HepG2 (cell line): Measurements from ENCODE around the gene LGR6. TPM values are rescaled to one million over a fixed set of nuclear protein-coding genes. Genes with fewer than 3 reads are reported as not detected.

ENCODE experiments used
- ATAC-seq: fragments of 200-7000 bp; cut with Tn5 transposase; 3 replicates; pipeline ENCODE4 v1.9.1; 2020; ENCODE audit warnings: mild to moderate bottlenecking, moderate library complexity
- BruUV-seq: library from RNA; stranded (reverse); fragments of 400-500 nt; replicated peaks from 2 replicates; lab custom pipeline; 2021; lab: Mats Ljungman, UMichigan
- CTCF ChIA-PET: fragments of 300-600 bp; formaldehyde crosslinking; extraction: SDS; loops from one replicate; lab custom pipeline; 2021; ENCODE audit warnings: low total read pairs, inconsistent platforms, low intra/inter-chr PET ratio; lab: Yijun Ruan, JAX
- POLR2A ChIA-PET: fragments of 350-600 bp; sonication (Branson Sonifier 250); formaldehyde crosslinking; loops from one replicate; lab custom pipeline; 2020; ENCODE audit warnings: antibody characterized with exemption, inconsistent platforms; lab: Yijun Ruan, JAX
- DNase-seq: peaks from one replicate; pipeline ENCODE4 v3.0.0-alpha.2; 2015; ENCODE audit warnings: low spot score
- FAIRE-seq: peaks from 3 replicates; lab custom pipeline; 2011; peaks lifted over from hg19 to GRCh38; lab: Jason Lieb, UNC
- H2AFZ ChIP-seq: one replicate; pipeline ENCODE4 v1.6.1; 2011; ENCODE audit warnings: low read length, inconsistent platforms
- H3K27ac ChIP-seq: fragments of 300-600 bp; 3 replicates; pipeline ENCODE4 v1.8.0; 2011; ENCODE audit warnings: mixed run types, mild to moderate bottlenecking, mixed read lengths, low read length, inconsistent platforms; ENCODE audit not compliant: insufficient read depth; ENCODE audit errors: extremely low read length
- H3K27me3 ChIP-seq, 2 experiments: fragments of 200-600 bp in 1 of 2; 2 replicates in 1 of 2; 3 replicates in 1 of 2; pipeline versions ENCODE4 v1.6.0 to v1.8.0; 2011; ENCODE audit warnings: low read length in 2 of 2, mild to moderate bottlenecking in 2 of 2, moderate library complexity in 2 of 2, inconsistent platforms in 1 of 2; ENCODE audit not compliant: insufficient read depth in 2 of 2, control insufficient read depth in 1 of 2
- H3K36me3 ChIP-seq, 2 experiments: fragments of 200-600 bp in 1 of 2; replicated peaks in 1 of 2; 2 replicates in 1 of 2; 3 replicates in 1 of 2; pipeline versions ENCODE4 v1.5.1 to v1.8.0; 2011; ENCODE audit warnings: low read length in 2 of 2, inconsistent platforms in 1 of 2; ENCODE audit not compliant: insufficient read depth in 2 of 2, control insufficient read depth in 1 of 2
- H3K4me1 ChIP-seq: 2 replicates; pipeline ENCODE4 v1.5.1; 2012; ENCODE audit warnings: low read length, inconsistent platforms; ENCODE audit not compliant: insufficient read depth
- H3K4me2 ChIP-seq: 2 replicates; pipeline ENCODE4 v1.6.0; 2011; ENCODE audit warnings: low read depth, low read length, inconsistent platforms
- H3K4me3 ChIP-seq, 3 experiments: fragments of 200-600 bp in 1 of 3; sonication (generic), shearing (Covaris generic) in 1 of 3; replicated peaks in 1 of 3; 2 replicates each; pipeline ENCODE4 v1.5.1; 2011 to 2016; ENCODE audit warnings: low read length in 3 of 3, inconsistent platforms in 2 of 3, low read depth in 2 of 3, mild to moderate bottlenecking in 2 of 3, control low read depth in 1 of 3, mixed read lengths in 1 of 3; ENCODE audit not compliant: insufficient read depth in 1 of 3
- H3K79me2 ChIP-seq: one replicate; pipeline ENCODE4 v1.6.1; 2011; ENCODE audit warnings: low read length, inconsistent platforms; ENCODE audit not compliant: insufficient read depth
- H3K9ac ChIP-seq: 2 replicates; pipeline ENCODE4 v1.6.0; 2011; ENCODE audit warnings: mild to moderate bottlenecking, low read depth, low read length, inconsistent platforms; ENCODE audit not compliant: insufficient read depth
- H3K9me3 ChIP-seq: 2 replicates; pipeline ENCODE4 v1.5.1; 2012; ENCODE audit warnings: mild to moderate bottlenecking, low read length
- H4K20me1 ChIP-seq: 2 replicates; pipeline ENCODE4 v1.6.0; 2011; ENCODE audit warnings: inconsistent platforms, mild to moderate bottlenecking, low read length, moderate library complexity; ENCODE audit not compliant: insufficient read depth
- GATAD2A ChIP-seq: IDR thresholded peaks from 2 replicates; pipeline ENCODE4 v1.6.1; 2016
- HNRNPH1 ChIP-seq: fragments of 200-400 bp; formaldehyde crosslinking; optimal IDR thresholded peaks from 2 replicates; pipeline ENCODE3; 2017; ENCODE audit warnings: mild to moderate bottlenecking, low read depth, low read length
- IKZF4 ChIP-seq: sonication (generic); formaldehyde crosslinking; IDR thresholded peaks from 2 replicates; pipeline ENCODE4 v1.5.1; 2020; ENCODE audit warnings: borderline replicate concordance, mild to moderate bottlenecking, low read depth, missing genetic modification reagents; ENCODE audit errors: not compliant biosample characterization
- MXI1 ChIP-seq: IDR thresholded peaks from 3 replicates; pipeline ENCODE4 v1.6.1; 2012; ENCODE audit warnings: low read depth, low read length, inconsistent platforms, borderline replicate concordance
- SAP130 ChIP-seq: IDR thresholded peaks from 2 replicates; pipeline ENCODE4 v1.6.1; 2016; ENCODE audit warnings: low read depth
- STAG1 ChIP-seq: sonication (generic); formaldehyde crosslinking; IDR thresholded peaks from 2 replicates; pipeline ENCODE4 v1.4.0; 2020; ENCODE audit warnings: missing genetic modification reagents
- TSC22D2 ChIP-seq: sonication (generic); formaldehyde crosslinking; IDR thresholded peaks from 2 replicates; pipeline ENCODE4 v1.5.1; 2020; ENCODE audit warnings: missing genetic modification reagents, mild to moderate bottlenecking, borderline replicate concordance
- ZFY ChIP-seq: sonication (generic); formaldehyde crosslinking; IDR thresholded peaks from 2 replicates; pipeline ENCODE4 v1.4.0; 2020; ENCODE audit warnings: missing genetic modification reagents
- ZNF160 ChIP-seq: sonication (generic); formaldehyde crosslinking; IDR thresholded peaks from 2 replicates; pipeline ENCODE4 v1.8.0; 2022; ENCODE audit warnings: mild to moderate bottlenecking, inconsistent platforms, missing genetic modification reagents
- ZNF234 ChIP-seq: sonication (generic); formaldehyde crosslinking; conservative IDR thresholded peaks from 2 replicates; pipeline ENCODE4 v1.5.1; 2020; ENCODE audit warnings: mild to moderate bottlenecking, missing genetic modification reagents
- ZNF335 ChIP-seq: sonication (generic); formaldehyde crosslinking; IDR thresholded peaks from 2 replicates; pipeline ENCODE4 v1.4.0; 2020; ENCODE audit warnings: missing genetic modification reagents
- ZNF33A ChIP-seq: sonication (generic); formaldehyde crosslinking; IDR thresholded peaks from 2 replicates; pipeline ENCODE4 v1.5.1; 2020; ENCODE audit warnings: missing genetic modification reagents, mild to moderate bottlenecking, moderate library complexity, borderline replicate concordance
- ZNF782 ChIP-seq: sonication (generic); formaldehyde crosslinking; IDR thresholded peaks from 2 replicates; pipeline ENCODE4 v1.4.0; 2020; ENCODE audit warnings: missing genetic modification reagents, mild to moderate bottlenecking, borderline replicate concordance
- ZSCAN25 ChIP-seq: sonication (generic); formaldehyde crosslinking; IDR thresholded peaks from 2 replicates; pipeline ENCODE4 v1.8.0; 2022; ENCODE audit warnings: mild to moderate bottlenecking, missing genetic modification reagents
- WGBS: methylation state at CpG from one replicate; pipeline ENCODE4 v1.1.6; 2017; ENCODE audit warnings: low lambda C conversion rate; 5-methylcytosine and 5-hydroxymethylcytosine counted together
- in situ Hi-C: cut with HindIII; loops from 2 replicates; pipeline ENCODE4 v1.10.0; 2017; ENCODE audit warnings: low pct_unique_long_range_greater_than_20kb; ENCODE audit not compliant: extremely low pct_ligation_motif_present
- intact Hi-C: fragments of 100-400 bp; cut with micrococcal nuclease; formaldehyde crosslinking; loops from one replicate; pipeline ENCODE4 v1.10.0; 2022; ENCODE audit not compliant: unreplicated experiment
- polyA plus RNA-seq, 8 experiments: library from polyadenylated mRNA; depleted of rRNA in 3 of 8; stranded (reverse) in 7 of 8; unstranded in 1 of 8; fragments of >200 nt; fragmentation: Illumina TruSeq in 4 of 8; extraction: Trizol in 4 of 8; gene quantifications; 2 replicates each; pipeline versions ENCODE4 v1.2.1 to v1.2.3, GENCODE V29; 2011 to 2016; ENCODE audit warnings: low read depth in 4 of 8, missing spikeins in 1 of 8, mixed read lengths in 1 of 8; ENCODE audit not compliant: insufficient read depth in 1 of 8
- total RNA-seq, 5 experiments: library from RNA; depleted of rRNA; stranded (reverse); fragments of >200 nt; fragmentation: Illumina TruSeq; extraction: Trizol; gene quantifications; 2 replicates each; pipeline ENCODE4 v1.2.3, GENCODE V29; 2016; ENCODE audit warnings: low read depth in 1 of 5
- TF ChIP-seq, protein P1 (sequence below): sonication (generic); formaldehyde crosslinking; conservative IDR thresholded peaks from 2 replicates; pipeline ENCODE4 v1.5.0; 2020; ENCODE audit warnings: missing genetic modification reagents
- TF ChIP-seq, protein P2 (sequence below): IDR thresholded peaks from 2 replicates; pipeline ENCODE4 v1.6.1; 2016; ENCODE audit warnings: missing compliant biosample characterization, missing genetic modification reagents, borderline replicate concordance
- TF ChIP-seq, protein P3 (sequence below): sonication (generic); formaldehyde crosslinking; IDR thresholded peaks from 2 replicates; pipeline ENCODE4 v1.4.0; 2020; ENCODE audit warnings: missing genetic modification reagents
- TF ChIP-seq, protein P4 (sequence below): sonication (generic); formaldehyde crosslinking; IDR thresholded peaks from 2 replicates; pipeline ENCODE4 v1.8.1; 2022; ENCODE audit warnings: low read depth, mild to moderate bottlenecking, missing genetic modification reagents

Gene LGR6
- total and polyA plus RNA-seq, 2 of the 13 experiments (the other 11 are each of a cell fraction or from before 2014, with no cell fraction given), result 0.07 TPM; not detected in 1

DNA sequence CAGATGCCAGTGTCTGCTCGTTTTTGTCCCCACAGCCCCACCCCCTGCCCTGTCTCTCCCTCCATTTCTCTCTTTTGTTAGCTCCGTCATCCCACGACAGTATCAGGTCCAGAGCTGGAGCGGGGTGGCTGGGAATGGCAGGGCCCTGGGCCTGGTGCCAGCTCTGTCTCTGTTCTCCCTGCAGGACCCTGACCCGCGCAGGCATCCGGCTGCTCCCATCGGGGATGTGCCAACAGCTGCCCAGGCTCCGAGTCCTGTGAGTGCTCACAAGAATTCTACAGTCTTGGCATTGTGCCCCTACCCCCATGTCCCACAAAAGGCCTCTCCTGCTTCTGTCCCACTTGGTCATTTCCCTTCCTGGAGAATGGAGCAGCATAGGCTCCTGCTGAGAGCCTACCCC lies 110.8 kb downstream of the LGR6 start:
- peaks cover 12% of the 10 kb centered on the region; the same call in 1 of the 2 replicates for H3K4me1 ChIP-seq
- no peaks in the 10 kb centered on the region for H3K9me3 ChIP-seq
- no peaks in the 10 kb centered on the region for H3K36me3 ChIP-seq
- BruUV-seq, result no TSS peak
- FAIRE-seq, result no peak
- H3K9ac ChIP-seq, result no peak overlapping the region
- CTCF ChIA-PET, result no interaction called here
- peaks cover 3 to 85% of the 10 kb centered on the region in 2 experiments; a peak in 4 of 5 replicates for H3K27me3 ChIP-seq
- peak; percentile 24; the same call in 1 of the 3 replicates for ATAC-seq
- H2AFZ ChIP-seq, result no peak overlapping the region
- in situ Hi-C loops, result no loop called here
- no peaks in the 10 kb centered on the region for H4K20me1 ChIP-seq
- H3K79me2 ChIP-seq, result no peaks in the 10 kb centered on the region
- intact Hi-C loops, result no loop called here
- H3K4me2 ChIP-seq, result no peak overlapping the region
- no peak for TF ChIP-seq ZFY (CRISPR knock-in tag)
- TF ChIP-seq, protein P1, sequence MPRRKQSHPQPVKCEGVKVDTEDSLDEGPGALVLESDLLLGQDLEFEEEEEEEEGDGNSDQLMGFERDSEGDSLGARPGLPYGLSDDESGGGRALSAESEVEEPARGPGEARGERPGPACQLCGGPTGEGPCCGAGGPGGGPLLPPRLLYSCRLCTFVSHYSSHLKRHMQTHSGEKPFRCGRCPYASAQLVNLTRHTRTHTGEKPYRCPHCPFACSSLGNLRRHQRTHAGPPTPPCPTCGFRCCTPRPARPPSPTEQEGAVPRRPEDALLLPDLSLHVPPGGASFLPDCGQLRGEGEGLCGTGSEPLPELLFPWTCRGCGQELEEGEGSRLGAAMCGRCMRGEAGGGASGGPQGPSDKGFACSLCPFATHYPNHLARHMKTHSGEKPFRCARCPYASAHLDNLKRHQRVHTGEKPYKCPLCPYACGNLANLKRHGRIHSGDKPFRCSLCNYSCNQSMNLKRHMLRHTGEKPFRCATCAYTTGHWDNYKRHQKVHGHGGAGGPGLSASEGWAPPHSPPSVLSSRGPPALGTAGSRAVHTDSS (CRISPR knock-in tag), result no peak
- TF ChIP-seq SAP130 (CRISPR knock-in tag), result no peak
- TF ChIP-seq, protein P2, sequence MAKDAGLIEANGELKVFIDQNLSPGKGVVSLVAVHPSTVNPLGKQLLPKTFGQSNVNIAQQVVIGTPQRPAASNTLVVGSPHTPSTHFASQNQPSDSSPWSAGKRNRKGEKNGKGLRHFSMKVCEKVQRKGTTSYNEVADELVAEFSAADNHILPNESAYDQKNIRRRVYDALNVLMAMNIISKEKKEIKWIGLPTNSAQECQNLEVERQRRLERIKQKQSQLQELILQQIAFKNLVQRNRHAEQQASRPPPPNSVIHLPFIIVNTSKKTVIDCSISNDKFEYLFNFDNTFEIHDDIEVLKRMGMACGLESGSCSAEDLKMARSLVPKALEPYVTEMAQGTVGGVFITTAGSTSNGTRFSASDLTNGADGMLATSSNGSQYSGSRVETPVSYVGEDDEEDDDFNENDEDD (CRISPR knock-in tag), result no peak
- TF ChIP-seq ZNF335, result no peak
- TF ChIP-seq, protein P3, sequence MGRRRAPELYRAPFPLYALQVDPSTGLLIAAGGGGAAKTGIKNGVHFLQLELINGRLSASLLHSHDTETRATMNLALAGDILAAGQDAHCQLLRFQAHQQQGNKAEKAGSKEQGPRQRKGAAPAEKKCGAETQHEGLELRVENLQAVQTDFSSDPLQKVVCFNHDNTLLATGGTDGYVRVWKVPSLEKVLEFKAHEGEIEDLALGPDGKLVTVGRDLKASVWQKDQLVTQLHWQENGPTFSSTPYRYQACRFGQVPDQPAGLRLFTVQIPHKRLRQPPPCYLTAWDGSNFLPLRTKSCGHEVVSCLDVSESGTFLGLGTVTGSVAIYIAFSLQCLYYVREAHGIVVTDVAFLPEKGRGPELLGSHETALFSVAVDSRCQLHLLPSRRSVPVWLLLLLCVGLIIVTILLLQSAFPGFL (CRISPR knock-in tag), result no peak
- TF ChIP-seq ZNF33A (CRISPR knock-in tag), result no peak
- no peak for TF ChIP-seq MXI1
- TF ChIP-seq ZNF782 (CRISPR knock-in tag), result no peak
- TF ChIP-seq, protein P4, sequence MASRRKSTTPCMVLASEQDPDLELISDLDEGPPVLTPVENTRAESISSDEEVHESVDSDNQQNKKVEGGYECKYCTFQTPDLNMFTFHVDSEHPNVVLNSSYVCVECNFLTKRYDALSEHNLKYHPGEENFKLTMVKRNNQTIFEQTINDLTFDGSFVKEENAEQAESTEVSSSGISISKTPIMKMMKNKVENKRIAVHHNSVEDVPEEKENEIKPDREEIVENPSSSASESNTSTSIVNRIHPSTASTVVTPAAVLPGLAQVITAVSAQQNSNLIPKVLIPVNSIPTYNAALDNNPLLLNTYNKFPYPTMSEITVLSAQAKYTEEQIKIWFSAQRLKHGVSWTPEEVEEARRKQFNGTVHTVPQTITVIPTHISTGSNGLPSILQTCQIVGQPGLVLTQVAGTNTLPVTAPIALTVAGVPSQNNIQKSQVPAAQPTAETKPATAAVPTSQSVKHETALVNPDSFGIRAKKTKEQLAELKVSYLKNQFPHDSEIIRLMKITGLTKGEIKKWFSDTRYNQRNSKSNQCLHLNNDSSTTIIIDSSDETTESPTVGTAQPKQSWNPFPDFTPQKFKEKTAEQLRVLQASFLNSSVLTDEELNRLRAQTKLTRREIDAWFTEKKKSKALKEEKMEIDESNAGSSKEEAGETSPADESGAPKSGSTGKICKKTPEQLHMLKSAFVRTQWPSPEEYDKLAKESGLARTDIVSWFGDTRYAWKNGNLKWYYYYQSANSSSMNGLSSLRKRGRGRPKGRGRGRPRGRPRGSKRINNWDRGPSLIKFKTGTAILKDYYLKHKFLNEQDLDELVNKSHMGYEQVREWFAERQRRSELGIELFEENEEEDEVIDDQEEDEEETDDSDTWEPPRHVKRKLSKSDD (CRISPR knock-in tag), result no peak
- no peak for TF ChIP-seq GATAD2A
- no peak for TF ChIP-seq IKZF4
- TF ChIP-seq ZNF234 (CRISPR knock-in tag), result no peak
- no peak for TF ChIP-seq HNRNPH1
- no peak for TF ChIP-seq TSC22D2 (CRISPR knock-in tag)
- no peak for TF ChIP-seq ZSCAN25
- TF ChIP-seq ZNF160 (CRISPR knock-in tag), result no peak
- TF ChIP-seq STAG1 (CRISPR knock-in tag), result no peak
- TF ChIP-seq, all 625 proteins: peak for 0
- Histone ChIP-seq H3K4me3 (no peak overlapping the region), H3K27ac (no peak overlapping the region)
- POLR2A ChIA-PET, result no interaction called here
- 24% methylated on average over 9 of the region's 9 CpGs for WGBS
- no peak for DNase-seq
